Measurements from ENCODE around the gene ATG13. TPM values are rescaled to one million over a fixed set of nuclear protein-coding genes. Genes with fewer than 3 reads are reported as not detected.

The ATG13 gene
- total RNA-seq, 2 experiments from 2014 or later = 46.4 to 53.2 TPM

GRCh38 chr11:46633291-46634217 is 16.2 kb downstream of the ATG13 start:
- DNase-seq (ENCODE audit: low spot score) = no peak
- Histone ChIP-seq H2AFZ (ENCODE audit: low read length) (no peak overlapping the region), H3K4me1 (ENCODE audit: insufficient read depth, low read length, poor library complexity, severe bottlenecking) (no peaks in the 10 kb centered on the region), H4K20me1 (ENCODE audit: insufficient read depth, low read length) (no peaks in the 10 kb centered on the region), H3K79me2 (ENCODE audit: insufficient read depth, low read depth, low read length) (no peaks in the 10 kb centered on the region), H3K9me3 (ENCODE audit: low read length) (no peaks in the 10 kb centered on the region), H3K9me2 (ENCODE audit: insufficient read depth, low read length) (no peaks in the 10 kb centered on the region), H3K36me3 (ENCODE audit: insufficient read depth, low read length) (peaks cover 31% of the 10 kb centered on the region), H3K4me2 (ENCODE audit: low read length) (no peak overlapping the region), H3K4me3 (ENCODE audit: low read depth, low read length, poor library complexity, severe bottlenecking) (no peak overlapping the region), H3K27ac (ENCODE audit: low read depth, low read length, poor library complexity, severe bottlenecking) (no peak overlapping the region)
- POLR2A ChIA-PET = no interaction called here
- intact Hi-C loops (cut with micrococcal nuclease; ENCODE audit: unreplicated experiment) = no loop called here
- CTCF ChIA-PET (ENCODE audit: unreplicated experiment) = no interaction called here
- no TSS peak for BruUV-seq (replicated peaks)
- TF ChIP-seq EZH2phosphoT487 (IDR thresholded peaks at IDR 0.05; ENCODE audit: borderline replicate concordance, low read depth, low read length) (no peak), CTCF (conservative IDR thresholded peaks at IDR 0.05; ENCODE audit: low read length) (no peak)

- ChIA-PET POLR2A (interaction anchor here (0.6 kb wide), 1 partner anchor 566 kb away, joined by 3 read pairs; no protein-coding TSS in a partner anchor), CTCF (ENCODE audit: unreplicated experiment) (no interaction called here)
- Histone ChIP-seq H3K4me1 (ENCODE audit: insufficient read depth, low read length, poor library complexity, severe bottlenecking) (no peaks in the 10 kb centered on the region), H3K9me2 (ENCODE audit: insufficient read depth, low read length) (no peaks in the 10 kb centered on the region), H3K4me2 (ENCODE audit: low read length) (no peak overlapping the region), H3K79me2 (ENCODE audit: insufficient read depth, low read depth, low read length) (no peaks in the 10 kb centered on the region), H3K27ac (ENCODE audit: low read depth, low read length, poor library complexity, severe bottlenecking) (no peak overlapping the region), H4K20me1 (ENCODE audit: insufficient read depth, low read length) (no peaks in the 10 kb centered on the region), H2AFZ (ENCODE audit: low read length) (no peak overlapping the region), H3K9me3 (ENCODE audit: low read length) (no peaks in the 10 kb centered on the region), H3K36me3 (ENCODE audit: insufficient read depth, low read length) (peaks cover 29% of the 10 kb centered on the region), H3K4me3 (ENCODE audit: low read depth, low read length, poor library complexity, severe bottlenecking) (no peak overlapping the region)
- no TSS peak for BruUV-seq (replicated peaks)
- TF ChIP-seq EZH2phosphoT487 (IDR thresholded peaks at IDR 0.05; ENCODE audit: borderline replicate concordance, low read depth, low read length) (no peak), CTCF (conservative IDR thresholded peaks at IDR 0.05; ENCODE audit: low read length) (no peak)
- intact Hi-C loops (cut with micrococcal nuclease; ENCODE audit: unreplicated experiment) = no loop called here
- DNase-seq (ENCODE audit: low spot score) = no peak
These were observed 18.3 kb downstream of the ATG13 start for GRCh38 chr11:46635557-46636139.

GRCh38 chr11:46637546-46637945 is 20.2 kb downstream of the ATG13 start:
- POLR2A ChIA-PET = no interaction called here
- Histone ChIP-seq H4K20me1 (ENCODE audit: insufficient read depth, low read length) (no peaks in the 10 kb centered on the region), H3K79me2 (ENCODE audit: insufficient read depth, low read depth, low read length) (no peaks in the 10 kb centered on the region), H3K9me2 (ENCODE audit: insufficient read depth, low read length) (no peaks in the 10 kb centered on the region), H2AFZ (ENCODE audit: low read length) (no peak overlapping the region), H3K4me3 (ENCODE audit: low read depth, low read length, poor library complexity, severe bottlenecking) (no peak overlapping the region), H3K4me2 (ENCODE audit: low read length) (no peak overlapping the region), H3K9me3 (ENCODE audit: low read length) (peaks cover 1% of the 10 kb centered on the region; the same call in 1 of the 2 replicates), H3K36me3 (ENCODE audit: insufficient read depth, low read length) (peaks cover 19% of the 10 kb centered on the region), H3K27ac (ENCODE audit: low read depth, low read length, poor library complexity, severe bottlenecking) (no peak overlapping the region), H3K4me1 (ENCODE audit: insufficient read depth, low read length, poor library complexity, severe bottlenecking) (no peaks in the 10 kb centered on the region)
- CTCF ChIA-PET (ENCODE audit: unreplicated experiment) = no interaction called here
- TF ChIP-seq EZH2phosphoT487 (IDR thresholded peaks at IDR 0.05; ENCODE audit: borderline replicate concordance, low read depth, low read length) (no peak), CTCF (conservative IDR thresholded peaks at IDR 0.05; ENCODE audit: low read length) (no peak)
- DNase-seq (ENCODE audit: low spot score) = no peak
- no TSS peak for BruUV-seq (replicated peaks)
- intact Hi-C loops (cut with micrococcal nuclease; ENCODE audit: unreplicated experiment) = no loop called here
